ENCODE data around the gene TAOK1.

The TAOK1 gene

DNA sequence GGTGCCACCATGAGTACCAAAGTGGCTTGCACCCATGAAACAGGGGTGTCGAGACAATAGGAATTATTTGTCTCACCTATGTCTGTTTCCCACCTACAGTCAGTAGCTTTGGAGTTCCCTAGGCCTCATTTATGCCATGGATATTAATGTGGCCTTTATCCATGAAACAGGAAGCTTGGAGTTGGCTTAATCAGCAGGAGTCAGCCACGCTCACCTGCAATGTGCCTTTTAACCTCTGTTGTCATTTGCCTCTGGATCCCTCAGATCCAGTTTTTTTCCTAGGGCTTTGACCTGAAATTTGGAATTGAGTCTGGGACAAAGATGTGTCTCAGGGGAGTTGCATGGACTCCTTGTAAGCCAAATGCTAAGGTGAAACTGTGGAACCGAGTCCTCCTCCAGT is 44.4 kb downstream of the TAOK1 start:
- no peaks in the 10 kb centered on the region for H3K4me1 ChIP-seq (ENCODE audit: control insufficient read depth in 1 of 2, insufficient read depth in 2 of 2, low read length in 2 of 2)
- no peak overlapping the region for H3K4me3 ChIP-seq (ENCODE audit: low read depth in 1 of 2, low read length in 2 of 2)
- H3K36me3 ChIP-seq (ENCODE audit: control insufficient read depth in 1 of 2, insufficient read depth in 2 of 2, low read length in 2 of 2): no peaks in the 10 kb centered on the region
- no peaks in the 10 kb centered on the region for H3K27me3 ChIP-seq (ENCODE audit: control insufficient read depth in 1 of 2, insufficient read depth in 2 of 2, low read length in 2 of 2)
- no peak overlapping the region for H3K9ac ChIP-seq (ENCODE audit: low read depth in 1 of 2, low read length in 2 of 2)
- H3K27ac ChIP-seq (ENCODE audit: low read depth, low read length): no peak overlapping the region
- H3K9me3 ChIP-seq (ENCODE audit: control insufficient read depth in 1 of 2, low read length in 2 of 2): no peaks in the 10 kb centered on the region

DNA sequence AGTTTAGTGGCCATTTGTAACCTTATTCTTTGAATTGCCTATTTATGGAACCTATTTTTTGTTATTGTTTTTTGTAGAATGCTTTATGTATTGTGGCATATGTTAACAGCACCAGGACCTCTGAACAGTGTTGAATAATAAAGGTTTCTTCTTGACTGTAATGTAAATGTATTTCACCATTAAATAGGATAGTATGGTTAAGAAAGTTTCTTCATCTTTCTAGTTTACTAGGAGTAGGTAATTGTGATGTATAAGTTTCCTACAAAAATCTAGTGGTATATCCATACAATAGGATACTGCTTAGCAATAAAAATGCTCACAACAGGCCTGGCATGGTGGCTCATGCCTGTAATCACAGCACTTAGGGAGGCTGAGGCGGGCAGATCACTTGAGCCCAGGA is 52.3 kb downstream of the TAOK1 start:
- Histone ChIP-seq H3K36me3 (ENCODE audit: control insufficient read depth in 1 of 2, insufficient read depth in 2 of 2, low read length in 2 of 2) (no peaks in the 10 kb centered on the region), H3K27ac (ENCODE audit: low read depth, low read length) (no peak overlapping the region), H3K4me3 (ENCODE audit: low read depth in 1 of 2, low read length in 2 of 2) (no peak overlapping the region), H3K9me3 (ENCODE audit: control insufficient read depth in 1 of 2, low read length in 2 of 2) (no peaks in the 10 kb centered on the region), H3K27me3 (ENCODE audit: control insufficient read depth in 1 of 2, insufficient read depth in 2 of 2, low read length in 2 of 2) (no peaks in the 10 kb centered on the region), H3K4me1 (ENCODE audit: control insufficient read depth in 1 of 2, insufficient read depth in 2 of 2, low read length in 2 of 2) (no peaks in the 10 kb centered on the region), H3K9ac (ENCODE audit: low read depth in 1 of 2, low read length in 2 of 2) (no peak overlapping the region)

DNA sequence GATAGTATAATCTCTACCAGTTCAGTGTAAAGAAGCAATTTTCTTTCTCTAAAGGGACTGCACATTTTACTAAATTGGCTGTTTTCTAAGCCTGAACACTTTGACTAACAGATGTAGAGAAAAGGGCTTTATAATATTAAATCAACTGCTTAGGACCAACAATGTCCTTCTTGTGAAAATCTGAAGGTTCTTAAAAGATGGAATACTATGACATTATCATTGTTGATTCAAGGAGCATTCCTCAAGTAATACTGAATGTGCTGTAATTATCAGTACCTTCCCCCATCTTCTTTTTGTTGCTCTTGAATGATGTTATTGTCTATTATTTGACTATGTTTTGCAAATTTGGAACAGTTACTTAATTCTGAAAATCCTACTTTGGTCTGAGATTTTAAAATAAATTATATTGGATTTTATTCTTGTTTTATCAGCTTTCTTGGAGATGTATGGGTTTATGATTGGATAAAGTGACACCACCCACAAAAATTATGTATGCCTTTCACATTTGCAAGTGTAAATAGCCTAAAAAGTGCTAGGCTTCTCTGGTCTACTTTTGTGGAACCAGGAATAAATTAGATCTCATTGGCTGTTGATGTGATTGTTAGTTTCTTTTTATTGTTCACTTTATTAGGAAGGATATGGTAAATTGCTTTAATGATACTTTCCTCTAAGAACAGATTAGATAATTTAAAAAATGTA is 53.0 kb downstream of the TAOK1 start:
- no peak overlapping the region for H3K9ac ChIP-seq (ENCODE audit: low read depth in 1 of 2, low read length in 2 of 2)
- no peaks in the 10 kb centered on the region for H3K9me3 ChIP-seq (ENCODE audit: control insufficient read depth in 1 of 2, low read length in 2 of 2)
- no peak overlapping the region for H3K4me3 ChIP-seq (ENCODE audit: low read depth in 1 of 2, low read length in 2 of 2)
- no peaks in the 10 kb centered on the region for H3K36me3 ChIP-seq (ENCODE audit: control insufficient read depth in 1 of 2, insufficient read depth in 2 of 2, low read length in 2 of 2)
- no peaks in the 10 kb centered on the region for H3K27me3 ChIP-seq (ENCODE audit: control insufficient read depth in 1 of 2, insufficient read depth in 2 of 2, low read length in 2 of 2)
- H3K4me1 ChIP-seq (ENCODE audit: control insufficient read depth in 1 of 2, insufficient read depth in 2 of 2, low read length in 2 of 2): no peaks in the 10 kb centered on the region
- H3K27ac ChIP-seq (ENCODE audit: low read depth, low read length): no peak overlapping the region

DNA sequence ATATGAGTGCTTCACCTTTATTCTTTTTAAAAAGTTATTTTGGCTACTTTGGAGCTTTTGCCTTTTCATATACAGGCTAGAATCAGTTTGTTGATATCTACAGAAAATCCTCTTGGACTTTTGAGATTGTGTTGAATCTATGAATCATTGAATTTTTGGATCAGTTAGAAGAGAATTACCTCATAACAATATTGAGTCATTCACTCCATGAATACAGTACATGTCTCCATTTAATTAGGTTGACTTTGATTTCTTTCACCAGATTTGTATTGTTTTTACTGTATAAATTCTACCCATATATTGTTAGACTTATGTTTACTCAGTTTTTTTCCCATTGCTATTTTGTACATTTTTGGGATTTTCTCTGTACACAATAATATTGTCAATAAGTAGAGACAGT is 54.4 kb downstream of the TAOK1 start:
- no peak overlapping the region for H3K4me3 ChIP-seq (ENCODE audit: low read depth in 1 of 2, low read length in 2 of 2)
- no peaks in the 10 kb centered on the region for H3K9me3 ChIP-seq (ENCODE audit: control insufficient read depth in 1 of 2, low read length in 2 of 2)
- no peaks in the 10 kb centered on the region for H3K36me3 ChIP-seq (ENCODE audit: control insufficient read depth in 1 of 2, insufficient read depth in 2 of 2, low read length in 2 of 2)
- no peaks in the 10 kb centered on the region for H3K4me1 ChIP-seq (ENCODE audit: control insufficient read depth in 1 of 2, insufficient read depth in 2 of 2, low read length in 2 of 2)
- H3K27me3 ChIP-seq (ENCODE audit: control insufficient read depth in 1 of 2, insufficient read depth in 2 of 2, low read length in 2 of 2): no peaks in the 10 kb centered on the region
- no peak overlapping the region for H3K27ac ChIP-seq (ENCODE audit: low read depth, low read length)
- no peak overlapping the region for H3K9ac ChIP-seq (ENCODE audit: low read depth in 1 of 2, low read length in 2 of 2)

DNA sequence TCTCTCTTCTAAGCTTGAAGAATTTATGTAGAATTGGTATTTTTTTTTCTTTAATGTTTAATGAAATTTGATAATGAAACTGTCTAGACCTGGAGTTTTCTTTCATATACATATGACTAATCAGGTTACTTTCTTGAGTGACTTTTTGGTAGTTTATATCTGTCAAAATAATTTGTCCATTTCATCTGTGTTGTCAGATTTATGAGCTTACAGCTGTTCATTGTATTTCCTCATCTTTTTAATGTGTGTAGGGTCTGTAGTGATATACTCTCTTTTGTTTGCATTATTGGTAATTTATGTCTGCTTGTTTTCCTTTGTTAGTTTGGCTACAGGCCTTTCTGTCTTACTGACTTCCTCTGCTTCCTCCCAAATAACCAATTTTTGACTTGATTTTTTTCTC is 55.7 kb downstream of the TAOK1 start:
- H3K27ac ChIP-seq (ENCODE audit: low read depth, low read length): no peak overlapping the region
- H3K27me3 ChIP-seq (ENCODE audit: control insufficient read depth in 1 of 2, insufficient read depth in 2 of 2, low read length in 2 of 2): no peaks in the 10 kb centered on the region
- no peak overlapping the region for H3K4me3 ChIP-seq (ENCODE audit: low read depth in 1 of 2, low read length in 2 of 2)
- peaks cover 0 to 6% of the 10 kb centered on the region in 2 donors for H3K4me1 ChIP-seq (ENCODE audit: control insufficient read depth in 1 of 2, insufficient read depth in 2 of 2, low read length in 2 of 2)
- H3K9ac ChIP-seq (ENCODE audit: low read depth in 1 of 2, low read length in 2 of 2): no peak overlapping the region
- H3K36me3 ChIP-seq (ENCODE audit: control insufficient read depth in 1 of 2, insufficient read depth in 2 of 2, low read length in 2 of 2): no peaks in the 10 kb centered on the region
- no peaks in the 10 kb centered on the region for H3K9me3 ChIP-seq (ENCODE audit: control insufficient read depth in 1 of 2, low read length in 2 of 2)

DNA sequence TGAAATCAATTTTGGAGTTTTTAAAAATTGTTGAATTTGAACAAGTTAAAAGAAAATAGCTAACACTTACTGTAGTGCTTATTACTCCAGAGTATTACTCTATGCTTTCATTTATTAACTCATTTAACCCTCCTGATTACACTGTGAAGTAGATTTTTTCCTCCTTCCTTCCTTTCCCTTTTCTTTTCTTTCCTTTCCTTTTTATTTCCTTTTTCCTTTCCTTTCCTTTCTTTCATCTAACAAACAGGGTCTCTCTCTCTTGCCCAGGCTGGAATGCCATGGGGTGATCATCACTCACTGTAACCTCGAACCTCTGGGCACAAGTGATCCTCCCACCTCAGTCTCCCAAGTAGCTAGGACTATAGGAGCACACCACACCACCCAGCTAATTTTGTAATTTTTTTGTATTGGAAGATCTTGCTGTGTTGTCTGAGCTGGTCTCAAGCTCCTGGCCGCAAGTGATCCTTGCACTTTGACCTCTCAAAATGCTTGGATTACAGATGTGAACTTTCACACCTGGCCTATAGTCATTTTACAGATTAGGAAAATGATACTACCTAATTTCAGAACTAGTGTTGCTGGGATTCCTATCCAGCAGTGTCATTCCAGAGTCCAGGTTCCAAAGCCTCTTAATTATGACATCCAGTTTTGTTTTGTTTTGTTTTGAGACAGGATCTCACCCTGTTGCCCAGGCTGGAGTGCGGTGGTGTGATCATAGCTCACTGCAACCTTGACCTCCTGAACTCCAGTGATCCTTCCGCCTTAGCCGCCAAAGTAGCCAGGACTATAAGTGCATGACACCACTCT is 59.9 kb downstream of the TAOK1 start:
- Histone ChIP-seq H3K36me3 (ENCODE audit: control insufficient read depth in 1 of 2, insufficient read depth in 2 of 2, low read length in 2 of 2) (peaks cover 4 to 10% of the 10 kb centered on the region in 2 donors), H3K9me3 (ENCODE audit: control insufficient read depth in 1 of 2, low read length in 2 of 2) (no peaks in the 10 kb centered on the region), H3K9ac (ENCODE audit: low read depth in 1 of 2, low read length in 2 of 2) (no peak overlapping the region), H3K4me3 (ENCODE audit: low read depth in 1 of 2, low read length in 2 of 2) (no peak overlapping the region), H3K27me3 (ENCODE audit: control insufficient read depth in 1 of 2, insufficient read depth in 2 of 2, low read length in 2 of 2) (no peaks in the 10 kb centered on the region), H3K4me1 (ENCODE audit: control insufficient read depth in 1 of 2, insufficient read depth in 2 of 2, low read length in 2 of 2) (peaks cover 0 to 6% of the 10 kb centered on the region in 2 donors), H3K27ac (ENCODE audit: low read depth, low read length) (no peak overlapping the region)

DNA sequence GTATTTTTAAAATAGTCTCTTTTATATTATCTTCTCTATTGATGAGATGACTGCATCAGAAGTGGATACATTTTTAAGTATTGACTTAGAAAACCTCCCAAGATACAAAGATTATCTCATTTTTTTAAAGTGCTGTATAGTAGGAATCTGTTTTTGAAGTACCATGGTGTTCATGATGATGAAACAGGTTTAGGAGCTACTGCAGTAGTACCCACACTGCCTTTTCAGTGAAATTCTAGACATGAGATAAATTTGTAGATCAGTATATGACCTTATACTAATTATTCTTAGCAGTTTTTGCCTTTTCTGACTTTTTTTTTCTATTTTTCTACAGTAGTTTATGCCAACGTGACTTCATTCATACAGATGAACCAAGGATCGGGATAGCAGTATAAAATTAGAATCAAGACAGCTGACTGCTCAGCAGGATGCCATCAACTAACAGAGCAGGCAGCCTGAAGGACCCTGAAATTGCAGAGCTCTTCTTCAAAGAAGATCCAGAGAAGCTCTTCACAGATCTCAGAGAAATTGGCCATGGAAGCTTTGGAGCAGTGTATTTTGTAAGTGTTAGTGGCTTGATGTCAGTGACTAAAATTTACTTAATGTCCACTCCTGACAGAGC is 61.1 kb downstream of the TAOK1 start:
- Histone ChIP-seq H3K9me3 (ENCODE audit: control insufficient read depth in 1 of 2, low read length in 2 of 2) (no peaks in the 10 kb centered on the region), H3K9ac (ENCODE audit: low read depth in 1 of 2, low read length in 2 of 2) (no peak overlapping the region), H3K4me1 (ENCODE audit: control insufficient read depth in 1 of 2, insufficient read depth in 2 of 2, low read length in 2 of 2) (peaks cover 0 to 6% of the 10 kb centered on the region in 2 donors), H3K27me3 (ENCODE audit: control insufficient read depth in 1 of 2, insufficient read depth in 2 of 2, low read length in 2 of 2) (no peaks in the 10 kb centered on the region), H3K36me3 (ENCODE audit: control insufficient read depth in 1 of 2, insufficient read depth in 2 of 2, low read length in 2 of 2) (peaks cover 4 to 10% of the 10 kb centered on the region in 2 donors), H3K27ac (ENCODE audit: low read depth, low read length) (no peak overlapping the region), H3K4me3 (ENCODE audit: low read depth in 1 of 2, low read length in 2 of 2) (no peak overlapping the region)

DNA sequence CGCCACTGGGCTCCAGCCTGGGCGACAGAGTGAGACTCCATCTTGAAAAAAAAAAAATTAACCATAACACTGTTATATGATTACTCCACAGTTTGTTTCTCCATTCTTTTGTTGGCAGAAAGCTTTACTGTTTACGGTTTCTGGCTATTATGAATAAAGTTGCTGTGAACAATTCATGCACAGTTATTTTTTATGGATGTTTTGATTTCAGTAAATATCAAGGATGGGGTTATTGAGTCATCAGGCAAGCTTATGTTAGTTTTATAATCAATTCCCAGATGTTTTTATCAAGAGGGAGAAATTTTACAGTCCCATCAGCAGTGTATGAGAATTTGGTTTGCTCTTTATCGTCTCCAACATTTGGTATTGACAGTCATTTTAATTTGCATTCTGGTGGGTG is 67.9 kb downstream of the TAOK1 start:
- no peak overlapping the region for H3K9ac ChIP-seq (ENCODE audit: low read depth in 1 of 2, low read length in 2 of 2)
- H3K4me3 ChIP-seq (ENCODE audit: low read depth in 1 of 2, low read length in 2 of 2): no peak overlapping the region
- H3K27me3 ChIP-seq (ENCODE audit: control insufficient read depth in 1 of 2, insufficient read depth in 2 of 2, low read length in 2 of 2): no peaks in the 10 kb centered on the region
- peaks cover 0 to 8% of the 10 kb centered on the region in 2 donors for H3K4me1 ChIP-seq (ENCODE audit: control insufficient read depth in 1 of 2, insufficient read depth in 2 of 2, low read length in 2 of 2)
- peaks cover 0 to 2% of the 10 kb centered on the region in 2 donors for H3K36me3 ChIP-seq (ENCODE audit: control insufficient read depth in 1 of 2, insufficient read depth in 2 of 2, low read length in 2 of 2)
- H3K9me3 ChIP-seq (ENCODE audit: control insufficient read depth in 1 of 2, low read length in 2 of 2): no peaks in the 10 kb centered on the region
- no peak overlapping the region for H3K27ac ChIP-seq (ENCODE audit: low read depth, low read length)

DNA sequence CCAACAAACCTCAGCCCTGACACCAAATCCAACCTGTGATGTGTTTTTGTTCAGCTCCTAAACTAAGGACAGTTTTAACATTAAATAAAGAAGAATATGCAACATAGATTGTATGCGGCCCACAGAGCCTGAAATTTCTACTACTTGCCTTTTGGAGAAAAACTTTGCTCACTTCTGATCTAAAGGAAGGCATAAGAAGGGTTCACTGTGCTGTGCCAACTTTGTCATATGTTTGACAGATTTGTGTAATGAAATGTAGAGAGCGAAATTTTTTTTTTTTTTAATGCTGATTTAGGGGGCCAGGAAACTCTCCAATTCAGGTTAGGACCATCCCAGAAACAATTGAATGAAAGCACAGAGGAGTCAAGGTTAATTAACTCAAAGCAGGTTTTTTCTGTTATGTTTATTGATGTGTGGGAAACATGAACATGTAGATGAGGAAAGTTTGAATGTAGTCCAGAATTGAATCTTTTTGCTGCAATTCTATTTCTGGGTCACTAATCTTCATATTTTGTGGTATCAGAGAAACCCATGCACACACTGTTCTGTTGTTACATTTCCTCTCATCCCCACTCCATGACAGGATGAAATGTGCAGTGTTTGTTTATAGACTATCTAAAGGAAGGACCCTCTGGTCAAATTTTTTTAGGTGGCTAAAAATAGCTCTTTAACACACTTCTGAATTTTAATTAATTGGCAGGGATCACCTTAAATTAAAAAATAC is 71.5 kb downstream of the TAOK1 start:
- H3K4me3 ChIP-seq (ENCODE audit: low read depth in 1 of 2, low read length in 2 of 2): no peak overlapping the region
- H3K27ac ChIP-seq (ENCODE audit: low read depth, low read length): no peak overlapping the region
- no peak overlapping the region for H3K9ac ChIP-seq (ENCODE audit: low read depth in 1 of 2, low read length in 2 of 2)
- peaks cover 0 to 8% of the 10 kb centered on the region in 2 donors for H3K4me1 ChIP-seq (ENCODE audit: control insufficient read depth in 1 of 2, insufficient read depth in 2 of 2, low read length in 2 of 2)
- peaks cover 0 to 4% of the 10 kb centered on the region in 2 donors for H3K36me3 ChIP-seq (ENCODE audit: control insufficient read depth in 1 of 2, insufficient read depth in 2 of 2, low read length in 2 of 2)
- no peaks in the 10 kb centered on the region for H3K9me3 ChIP-seq (ENCODE audit: control insufficient read depth in 1 of 2, low read length in 2 of 2)
- H3K27me3 ChIP-seq (ENCODE audit: control insufficient read depth in 1 of 2, insufficient read depth in 2 of 2, low read length in 2 of 2): no peaks in the 10 kb centered on the region

DNA sequence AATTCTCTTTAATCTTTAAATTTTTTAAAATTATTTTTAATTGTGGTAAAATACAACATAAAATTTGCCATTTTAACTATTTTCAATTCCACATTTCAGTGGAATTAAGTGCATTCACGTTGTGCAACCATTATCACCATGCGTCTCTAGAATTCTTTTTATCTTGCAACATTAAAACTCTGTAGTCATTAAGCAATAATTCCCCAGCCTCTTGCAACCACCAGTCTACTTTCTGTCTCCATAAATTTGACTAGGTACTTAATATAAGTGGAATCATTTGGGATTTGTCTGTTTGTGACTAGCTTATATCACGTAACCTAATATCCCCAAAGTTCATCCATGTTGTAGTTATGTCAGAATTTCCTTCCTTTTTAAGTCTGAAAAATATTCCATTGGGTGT is 79.1 kb downstream of the TAOK1 start:
- Histone ChIP-seq H3K4me3 (ENCODE audit: low read depth in 1 of 2, low read length in 2 of 2) (no peak overlapping the region), H3K27me3 (ENCODE audit: control insufficient read depth in 1 of 2, insufficient read depth in 2 of 2, low read length in 2 of 2) (no peaks in the 10 kb centered on the region), H3K36me3 (ENCODE audit: control insufficient read depth in 1 of 2, insufficient read depth in 2 of 2, low read length in 2 of 2) (peaks cover 3 to 6% of the 10 kb centered on the region in 2 donors), H3K9ac (ENCODE audit: low read depth in 1 of 2, low read length in 2 of 2) (no peak overlapping the region), H3K4me1 (ENCODE audit: control insufficient read depth in 1 of 2, insufficient read depth in 2 of 2, low read length in 2 of 2) (no peaks in the 10 kb centered on the region), H3K27ac (ENCODE audit: low read depth, low read length) (no peak overlapping the region), H3K9me3 (ENCODE audit: control insufficient read depth in 1 of 2, low read length in 2 of 2) (no peaks in the 10 kb centered on the region)

All from duodenal mucosa (tissue), 2 donors.